HAP-1 (cell line): ENCODE data around the gene ZKSCAN3.
"Not testable (repeated sequence)": the region's sequence is repeated elsewhere in the genome, so short reads cannot be mapped to it uniquely, and the experiment has no call there.

Experiments
- DNase-seq, 2 experiments: peaks; one replicate each; pipeline ENCODE4 v3.0.0-alpha.2; 2016 to 2020; ENCODE audit warnings: low spot score in 2 of 2
- H3K27me3 ChIP-seq: fragments of 250-450 bp; sonication (Bioruptor Pico); 2 replicates; pipeline ENCODE4 v1.5.1; 2020; ENCODE audit warnings: low read depth, mild to moderate bottlenecking, moderate library complexity
- H3K36me3 ChIP-seq: fragments of 250-450 bp; sonication (Bioruptor Pico); replicated peaks from 2 replicates; pipeline ENCODE4 v1.5.1; 2020; ENCODE audit warnings: mild to moderate bottlenecking
- H3K4me1 ChIP-seq: fragments of 250-450 bp; sonication (Bioruptor Pico); 2 replicates; pipeline ENCODE4 v1.5.1; 2020; ENCODE audit warnings: mild to moderate bottlenecking
- H3K4me3 ChIP-seq: fragments of 250-450 bp; sonication (Bioruptor Pico); 2 replicates; pipeline ENCODE4 v1.5.1; 2020; ENCODE audit warnings: mild to moderate bottlenecking, moderate library complexity
- H3K9me3 ChIP-seq: fragments of 250-450 bp; sonication (Bioruptor Pico); 2 replicates; pipeline ENCODE4 v1.5.1; 2020; ENCODE audit warnings: mild to moderate bottlenecking, moderate library complexity
- in situ Hi-C: fragments of 300-500 bp; cut with MboI; formaldehyde crosslinking; loops from 3 replicates; pipeline ENCODE4 v1.14.3; 2020; ENCODE audit warnings: low sequenced_read_pairs, inconsistent platforms, mixed read lengths

The ZKSCAN3 gene

DNA sequence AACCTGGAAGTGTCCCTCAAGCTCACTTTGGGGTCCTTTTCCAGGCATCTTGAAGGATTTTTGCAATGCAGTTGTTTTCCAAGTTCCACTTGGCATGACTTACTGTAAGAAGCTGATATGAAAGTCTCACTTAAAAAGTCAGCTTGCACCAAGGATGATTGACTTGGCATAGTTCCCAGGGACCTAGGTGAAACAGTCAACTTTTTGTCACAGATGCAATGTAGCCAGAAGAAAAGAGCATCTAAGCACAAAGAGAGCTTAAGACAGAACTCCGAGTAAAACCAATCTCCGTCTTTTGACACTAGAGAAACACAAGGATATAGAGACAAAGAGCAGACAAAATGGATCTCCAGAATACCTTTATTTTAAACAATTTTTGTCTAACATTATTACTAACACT is 52.5 kb downstream of the ZKSCAN3 start:
- DNase-seq, result no peak
- Histone ChIP-seq H3K36me3 (no peaks in the 10 kb centered on the region), H3K9me3 (no peaks in the 10 kb centered on the region), H3K4me3 (no peak overlapping the region), H3K27me3 (no peaks in the 10 kb centered on the region), H3K4me1 (no peaks in the 10 kb centered on the region)
- in situ Hi-C loops, result no loop called here

DNA sequence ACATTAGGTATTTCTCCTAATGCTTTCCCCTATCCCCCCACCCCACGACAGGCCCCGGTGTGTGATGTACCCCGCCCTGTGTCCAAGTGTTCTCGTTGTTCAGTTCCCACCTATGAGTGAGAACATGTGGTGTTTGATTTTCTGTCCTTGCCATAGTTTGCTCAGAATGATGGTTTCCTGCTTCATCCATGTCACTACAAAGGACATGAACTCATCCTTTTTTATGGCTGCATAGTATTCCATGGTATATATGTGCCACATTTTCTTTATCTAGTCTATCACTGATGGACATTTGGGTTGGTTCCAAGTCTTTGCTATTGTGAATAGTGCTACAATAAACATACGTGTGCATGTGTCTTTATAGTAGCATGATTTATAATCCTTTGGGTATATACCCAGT is 54.2 kb downstream of the ZKSCAN3 start:
- H3K9me3 ChIP-seq, DNase-seq, H3K36me3 ChIP-seq, H3K4me3 ChIP-seq, H3K4me1 ChIP-seq, in situ Hi-C loops, H3K27me3 ChIP-seq: not testable (repeated sequence)

DNA sequence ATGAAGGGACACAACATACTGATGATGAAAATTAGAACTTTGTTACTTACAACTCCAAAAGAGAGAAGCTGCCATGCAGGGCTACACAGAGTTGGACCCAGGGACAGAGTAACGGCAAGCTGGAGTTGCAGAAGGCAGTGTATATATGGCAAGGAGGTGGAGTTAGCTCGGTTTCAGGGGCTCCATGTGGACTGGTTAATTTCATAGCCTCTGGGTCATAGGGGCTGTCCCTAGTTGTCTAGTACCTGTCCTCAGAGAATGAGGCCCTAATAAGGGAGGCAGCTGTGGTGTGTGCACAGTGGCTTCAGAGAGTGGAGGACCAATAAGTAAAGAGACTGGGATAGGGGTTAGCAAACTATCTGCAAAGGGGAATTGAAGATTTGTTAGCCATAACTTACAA is 57.7 kb downstream of the ZKSCAN3 start:
- no peaks in the 10 kb centered on the region for H3K9me3 ChIP-seq
- no peak for DNase-seq
- H3K4me1 ChIP-seq, result no peaks in the 10 kb centered on the region
- H3K36me3 ChIP-seq, result no peaks in the 10 kb centered on the region
- in situ Hi-C loops, result no loop called here
- H3K4me3 ChIP-seq, result no peak overlapping the region
- no peaks in the 10 kb centered on the region for H3K27me3 ChIP-seq

DNA sequence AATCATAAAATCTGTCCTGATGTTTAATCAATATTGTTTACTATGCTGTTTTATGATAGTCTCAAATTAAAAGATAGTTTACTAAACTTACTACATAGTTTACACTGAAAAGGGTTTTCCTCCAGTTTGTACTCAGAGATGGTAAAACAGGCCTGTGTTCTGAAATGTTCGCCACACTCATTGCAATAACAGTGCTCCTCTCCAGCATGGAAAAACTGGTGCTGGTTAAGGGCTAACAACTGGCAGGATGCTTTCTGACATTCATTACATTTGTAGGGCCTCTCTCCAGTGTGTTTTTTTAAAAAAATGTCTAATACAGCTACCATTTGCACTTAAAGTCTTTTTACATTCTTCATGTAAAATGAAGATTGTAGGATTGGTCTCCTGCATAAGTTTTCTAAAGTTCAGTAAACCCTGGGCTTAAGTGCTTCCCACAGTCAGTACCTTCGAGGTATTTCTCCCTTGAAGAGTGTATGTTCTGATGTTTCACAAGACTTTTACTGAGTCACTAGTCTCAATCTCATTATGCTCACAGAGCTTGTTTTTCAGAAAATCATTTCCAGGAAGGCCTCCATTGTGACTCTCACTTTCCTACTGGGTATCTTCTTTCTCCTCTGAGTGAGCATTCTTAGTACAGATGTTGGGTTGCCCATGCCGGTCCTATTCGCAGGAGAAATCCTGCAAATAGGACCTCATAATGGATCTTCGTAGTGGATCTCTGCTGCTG is 58.5 kb downstream of the ZKSCAN3 start:
- no peaks in the 10 kb centered on the region for H3K4me1 ChIP-seq
- in situ Hi-C loops, result no loop called here
- H3K27me3 ChIP-seq, result no peaks in the 10 kb centered on the region
- H3K9me3 ChIP-seq, result no peaks in the 10 kb centered on the region
- no peak overlapping the region for H3K4me3 ChIP-seq
- H3K36me3 ChIP-seq, result no peaks in the 10 kb centered on the region
- no peak for DNase-seq

DNA sequence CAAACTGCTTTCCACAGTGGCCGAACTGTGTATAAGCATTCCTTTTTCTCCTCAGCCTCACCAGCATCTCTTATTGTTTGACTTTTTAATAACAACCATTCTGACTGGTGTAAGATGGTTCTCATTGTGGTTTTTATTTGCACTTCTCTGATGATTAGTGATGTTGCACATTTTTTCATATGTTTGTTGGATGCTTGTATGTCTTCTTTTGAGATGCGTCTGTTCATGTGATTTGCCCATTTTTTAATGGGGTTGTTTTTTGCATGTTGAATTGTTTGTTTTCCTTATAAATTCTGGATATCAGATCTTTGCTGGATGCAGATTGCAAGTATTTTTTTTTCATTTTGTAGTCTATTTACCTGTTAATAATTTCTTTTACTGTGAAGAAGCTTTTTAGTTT is 61.0 kb downstream of the ZKSCAN3 start:
- DNase-seq, result no peak
- Histone ChIP-seq H3K4me1 (no peaks in the 10 kb centered on the region), H3K36me3 (no peaks in the 10 kb centered on the region), H3K9me3 (no peaks in the 10 kb centered on the region), H3K27me3 (no peaks in the 10 kb centered on the region), H3K4me3 (no peak overlapping the region)
- in situ Hi-C loops, result no loop called here

DNA sequence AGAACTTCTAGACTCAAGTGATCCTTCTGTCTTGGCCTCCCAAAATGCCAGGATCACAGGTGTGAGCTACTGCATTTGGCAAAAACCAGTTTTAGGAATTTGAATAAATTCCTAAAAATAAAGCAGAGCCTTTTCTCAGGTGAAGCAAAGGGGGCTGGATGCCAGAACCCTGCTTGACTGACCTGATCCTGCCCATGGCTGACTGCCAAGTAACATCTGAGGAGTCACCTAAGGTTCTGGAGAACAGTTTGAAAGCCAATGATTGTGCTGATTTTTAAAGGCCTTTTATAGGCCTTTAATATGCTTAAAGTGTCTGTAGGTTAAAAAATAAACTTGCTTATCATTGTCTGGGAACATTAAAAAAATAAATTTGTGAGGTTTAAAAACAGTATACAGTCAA is 63.9 kb downstream of the ZKSCAN3 start:
- H3K4me1 ChIP-seq, result no peaks in the 10 kb centered on the region
- no peaks in the 10 kb centered on the region for H3K9me3 ChIP-seq
- in situ Hi-C loops, result no loop called here
- DNase-seq, result no peak
- no peaks in the 10 kb centered on the region for H3K36me3 ChIP-seq
- no peak overlapping the region for H3K4me3 ChIP-seq
- no peaks in the 10 kb centered on the region for H3K27me3 ChIP-seq
